Fibroblast of skin of right quadriceps (primary cell): ENCODE data around the gene TSTD1.
"Not testable (repeated sequence)": the region's sequence is repeated elsewhere in the genome, so short reads cannot be mapped to it uniquely, and the experiment has no call there.

Experiments used
- DNase-seq: peaks from one replicate; pipeline ENCODE4 v3.0.0-alpha.2; 2013

TSTD1 gene

GRCh38 chr1:161068306-161069234 lies 29.8 kb upstream of the TSTD1 start:
- no peak for DNase-seq

DNA sequence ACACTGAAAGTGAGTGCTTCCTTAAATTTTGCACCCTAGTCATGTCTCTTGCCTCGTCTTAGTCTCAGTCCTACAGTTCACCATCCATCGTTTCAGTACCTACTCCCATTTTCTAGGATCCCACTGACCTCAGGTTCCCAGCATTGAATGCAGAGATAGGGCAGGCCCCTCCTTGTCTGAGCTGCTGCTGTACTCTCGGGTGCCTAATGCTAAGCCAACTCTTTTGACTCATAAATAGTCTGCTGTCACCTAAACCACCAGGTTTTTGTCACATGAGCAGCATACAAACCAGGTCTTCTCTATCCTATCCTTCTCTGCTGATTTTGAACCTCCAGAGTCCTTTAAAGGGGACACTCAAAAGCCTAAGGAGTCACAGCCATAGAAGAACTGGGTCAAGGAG lies 27.9 kb upstream of the TSTD1 start:
- no peak for DNase-seq

DNA sequence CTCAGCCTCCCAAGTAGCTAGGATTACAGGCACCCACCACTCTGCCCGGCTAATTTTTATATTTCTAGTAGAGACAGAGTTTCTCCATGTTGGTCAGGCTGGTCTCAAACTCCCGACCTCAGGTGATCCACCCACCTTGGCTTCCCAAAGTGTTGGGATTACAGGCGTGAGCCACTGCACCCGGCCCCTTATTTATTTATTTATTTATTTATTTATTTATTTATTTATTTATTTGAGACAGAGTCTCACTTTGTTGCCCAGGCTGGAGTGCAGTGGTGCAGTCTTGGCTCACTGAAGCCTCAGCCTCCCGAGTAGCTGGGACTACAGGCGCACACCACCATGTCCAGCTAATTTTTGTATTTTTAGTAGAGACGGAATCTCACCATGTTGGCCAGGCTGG lies 26.9 kb upstream of the TSTD1 start:
- not testable (repeated sequence) for DNase-seq

GRCh38 chr1:161063936-161064335 lies 25.2 kb upstream of the TSTD1 start:
- DNase-seq, result not testable (repeated sequence)

DNA sequence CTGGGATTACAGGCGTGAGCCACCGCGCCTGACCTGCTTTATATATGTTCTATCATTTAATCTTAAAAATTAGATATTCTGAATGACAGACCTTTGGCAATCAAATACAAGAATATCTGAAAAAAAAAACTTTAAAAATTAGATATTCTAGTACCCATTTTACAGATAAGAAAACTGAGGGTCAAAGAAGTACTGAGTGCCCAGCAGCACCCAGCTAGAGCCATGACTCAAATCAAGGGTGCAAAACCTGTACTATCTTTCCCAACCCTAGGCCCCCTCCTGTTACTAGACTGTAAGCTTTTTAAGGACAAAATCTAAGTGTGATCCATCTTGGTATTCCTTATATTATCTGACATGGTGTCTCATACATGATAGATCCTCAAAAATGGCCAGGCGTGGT lies 22.7 kb upstream of the TSTD1 start:
- no peak for DNase-seq

DNA sequence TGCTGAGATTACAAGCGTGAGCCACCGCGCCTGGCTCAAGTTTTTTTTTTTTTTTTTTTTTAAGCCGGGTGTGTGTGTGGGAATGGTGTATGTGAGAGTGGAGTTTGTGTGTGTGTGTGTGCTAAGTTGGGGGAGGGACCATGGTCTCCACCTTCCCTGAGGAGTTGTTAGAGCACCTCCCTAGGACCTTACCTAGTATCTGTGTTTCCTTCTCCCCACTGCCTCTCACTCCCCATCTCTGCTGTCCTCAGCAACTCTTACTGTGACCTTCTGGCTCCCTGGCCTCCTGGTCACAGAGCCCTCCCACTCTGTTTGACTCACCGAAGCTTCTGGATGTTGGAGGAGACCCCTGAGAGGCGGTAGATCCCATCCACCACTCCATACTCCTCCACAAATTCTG lies 20.5 kb upstream of the TSTD1 start:
- DNase-seq, result no peak

- DNase-seq, result no peak
These were observed 16.0 kb upstream of the TSTD1 start for GRCh38 chr1:161054805-161055204.

DNA sequence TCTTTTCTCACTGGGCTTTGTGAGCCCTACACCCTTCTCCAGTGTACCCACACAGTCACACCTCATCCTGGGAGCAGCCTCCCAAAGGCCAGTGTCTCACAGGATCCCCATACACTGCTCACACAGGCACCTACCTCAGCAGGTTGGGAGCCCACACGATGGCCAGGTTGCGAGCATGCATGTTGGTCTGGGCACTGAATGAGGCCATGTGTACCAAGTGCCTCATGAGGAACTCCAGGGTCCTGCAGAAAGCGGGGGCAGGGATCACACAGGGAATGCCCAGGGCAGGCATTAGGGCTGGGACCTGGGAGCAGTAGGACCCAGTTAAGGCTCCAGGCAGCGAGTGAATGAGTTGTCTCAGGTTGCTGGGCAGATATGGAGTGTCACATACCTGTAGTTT lies 15.5 kb upstream of the TSTD1 start:
- no peak for DNase-seq

- DNase-seq, result no peak
These were observed 14.1 kb upstream of the TSTD1 start for GRCh38 chr1:161052899-161053298.

DNA sequence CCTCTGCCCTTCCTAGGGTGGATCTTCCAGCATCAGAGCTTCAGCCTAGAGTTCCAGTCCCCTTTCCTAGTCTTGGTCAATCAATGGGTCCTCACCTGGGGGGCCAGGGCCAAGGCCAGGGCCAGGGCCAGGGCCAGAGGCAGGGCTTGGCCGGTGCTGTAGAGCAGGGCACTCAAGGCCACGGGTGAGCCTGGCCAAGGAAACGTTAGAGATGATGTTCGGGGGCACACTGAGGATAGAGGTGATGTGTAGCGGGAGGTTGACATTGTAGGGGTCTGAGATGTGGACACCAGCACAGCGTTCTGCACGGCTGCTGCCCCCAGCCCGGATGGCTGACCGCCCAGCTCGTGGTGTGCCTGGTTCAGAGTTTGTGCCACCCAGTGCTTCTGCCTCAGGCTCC lies 12.5 kb upstream of the TSTD1 start:
- DNase-seq, result no peak

GRCh38 chr1:161048949-161049722 lies 10.4 kb upstream of the TSTD1 start:
- no peak for DNase-seq

DNA sequence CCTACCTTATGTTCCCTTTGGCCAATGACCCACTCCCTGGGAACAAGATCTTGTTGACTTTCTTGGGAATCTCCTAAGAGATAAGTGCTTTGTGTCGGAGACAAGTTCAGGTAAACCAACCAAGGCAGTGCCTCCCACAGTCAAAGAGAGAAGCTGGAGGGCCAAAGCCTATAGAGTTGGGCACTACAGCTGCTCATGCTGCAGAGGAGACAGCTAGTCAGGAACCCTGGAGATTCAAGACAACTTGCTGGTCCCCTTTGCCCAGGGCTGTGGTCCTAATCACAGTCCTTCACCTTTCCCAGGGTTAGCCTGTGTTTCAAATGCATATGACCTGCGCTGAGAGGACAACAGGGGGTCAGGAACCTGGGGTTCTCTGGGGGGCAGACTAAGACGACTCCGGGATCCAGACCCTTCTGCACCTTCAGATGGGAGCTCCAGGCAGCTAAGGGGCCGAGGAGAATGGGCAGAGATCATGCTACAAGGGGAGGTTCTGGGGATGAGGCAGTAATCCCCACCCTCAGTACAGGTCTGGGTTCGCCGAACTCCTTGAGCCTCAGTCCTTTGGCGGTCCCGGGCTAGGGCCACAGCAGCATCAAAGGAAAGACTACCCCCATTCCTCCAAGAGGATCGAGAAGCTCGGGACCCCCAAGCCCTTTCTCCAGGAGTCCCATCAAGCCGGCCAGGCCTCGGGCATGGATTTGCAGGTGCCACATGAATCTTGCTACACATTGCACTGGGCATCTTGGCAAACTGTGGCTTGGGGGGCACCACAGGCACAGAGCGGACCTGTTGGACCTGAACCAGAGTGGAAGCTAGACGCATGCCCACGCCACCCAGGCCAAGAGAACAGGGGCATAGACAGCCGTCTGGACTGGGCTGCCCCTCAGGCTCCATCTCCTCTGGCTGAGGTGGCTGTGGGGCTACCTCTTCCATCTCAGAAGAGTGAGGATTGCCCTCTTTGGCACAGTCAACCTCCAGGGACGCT lies 9.0 kb upstream of the TSTD1 start:
- DNase-seq, result no peak

DNA sequence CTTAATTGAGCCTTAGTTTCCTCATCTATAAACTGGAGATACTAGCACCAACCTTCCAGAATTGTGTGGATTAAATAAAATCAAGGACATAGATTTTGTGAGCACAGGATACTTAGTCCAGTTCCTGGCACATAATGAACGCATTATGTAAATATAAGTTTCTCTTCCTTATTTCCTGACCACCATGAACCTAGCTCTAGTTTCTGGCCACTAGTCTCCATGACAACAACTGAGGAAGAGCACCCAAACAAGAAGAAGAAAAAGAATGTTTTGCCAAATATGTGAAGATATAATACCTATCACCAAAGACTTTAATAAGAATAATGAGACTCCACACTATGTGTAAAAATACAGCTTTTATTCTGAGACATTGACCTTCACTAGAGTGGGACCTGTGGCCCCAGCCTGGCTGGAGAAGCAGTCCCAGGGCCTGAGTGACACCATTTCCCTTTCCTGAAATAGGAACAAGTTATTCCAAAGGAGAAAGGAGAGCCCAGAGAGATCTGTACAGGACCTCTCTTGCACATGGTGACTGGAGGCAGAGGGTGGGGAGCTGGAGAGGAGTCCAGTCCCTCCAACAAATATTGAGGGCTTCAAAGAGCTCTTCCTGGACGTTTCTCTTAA lies 8.0 kb upstream of the TSTD1 start:
- DNase-seq, result no peak

DNA sequence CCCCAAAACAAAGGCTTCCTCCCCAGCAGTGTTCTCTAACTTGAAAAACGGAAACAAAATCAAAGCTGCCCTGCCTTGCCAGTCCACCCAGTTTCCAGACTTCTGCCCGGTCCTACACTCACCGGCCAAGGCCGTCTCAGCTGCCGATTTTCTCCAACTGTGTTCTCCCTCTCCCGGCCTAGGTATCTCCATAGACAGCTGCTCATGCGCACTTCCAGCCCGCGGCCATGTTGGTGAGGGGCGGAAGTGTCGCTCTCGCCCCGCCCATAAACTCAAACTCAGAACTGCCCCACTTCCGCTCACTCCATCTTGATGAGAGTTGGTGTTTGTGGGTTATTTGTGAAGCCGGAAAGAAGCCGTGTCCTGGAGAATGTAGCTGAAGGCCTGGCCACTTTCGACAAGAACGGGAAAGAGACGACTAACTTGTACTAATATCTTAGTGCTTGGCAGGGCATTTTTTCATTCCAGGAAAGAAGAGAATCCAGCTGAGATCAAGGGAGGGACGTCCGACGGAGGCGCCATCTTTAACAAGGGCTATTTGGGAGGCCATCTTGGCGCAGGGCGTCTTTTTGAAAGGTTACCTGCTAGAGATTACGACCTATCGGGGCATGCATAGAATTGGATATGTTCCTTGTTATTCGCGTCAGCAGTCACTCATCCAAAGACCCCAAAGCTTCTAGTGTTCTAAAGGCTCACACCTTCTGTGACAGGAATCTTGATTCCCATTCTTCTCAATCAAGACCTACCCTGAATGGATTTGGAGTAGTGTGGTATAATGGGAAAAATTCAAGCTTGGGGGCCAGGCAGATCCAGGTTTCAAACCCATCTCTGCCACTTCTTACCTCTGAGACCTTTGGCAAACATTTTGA lies 7.2 kb upstream of the TSTD1 start, which contains the start of gene USF1:
Gene USF1, minus strand, starts transcription at position 242 of the 869 bp plus-strand sequence. CDS start 2,702 bp downstream, outside the sequence.
- DNase-seq, result peak; percentile 95

DNA sequence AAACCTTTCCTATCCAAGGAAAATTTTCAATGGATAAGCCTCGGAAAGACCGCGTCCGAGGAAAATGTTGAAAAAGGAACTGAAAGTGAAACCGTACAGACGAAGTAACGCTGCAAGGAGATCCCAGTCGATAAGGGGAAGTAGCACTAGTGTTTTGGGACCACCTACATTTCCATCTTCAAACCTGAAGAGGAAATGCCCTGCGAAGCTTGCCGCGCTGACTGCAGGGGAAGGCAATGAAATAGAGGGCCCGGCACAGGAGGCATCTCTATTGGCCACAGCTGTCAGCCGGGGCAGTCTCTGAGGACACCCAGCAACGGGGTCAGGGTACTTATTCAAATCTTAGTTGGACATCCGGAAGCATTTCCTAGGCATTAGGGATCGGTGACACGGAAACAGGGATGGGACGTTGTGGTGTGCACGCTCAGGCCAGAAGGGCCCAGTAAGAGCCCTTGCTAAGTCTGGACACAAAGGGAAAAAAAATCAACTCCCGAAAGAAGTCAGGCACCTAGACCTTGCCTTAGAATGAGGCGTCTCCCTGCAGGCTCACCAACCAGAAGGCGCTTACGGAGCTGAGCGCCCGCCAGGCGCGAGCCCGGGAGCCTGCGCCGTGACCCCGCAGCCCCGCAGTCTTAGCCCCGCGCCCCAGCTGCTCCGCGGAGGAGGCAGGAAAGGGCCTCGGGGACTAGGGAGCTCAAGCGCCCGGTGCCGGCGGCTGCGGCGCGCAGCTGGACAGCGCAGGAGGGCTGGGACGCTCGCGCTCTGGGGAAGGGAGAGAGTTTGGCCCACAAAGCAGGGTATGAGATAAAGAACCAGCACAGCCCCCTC lies 6.4 kb upstream of the TSTD1 start:
- DNase-seq, result peak; percentile 53

- peak; percentile 13 for DNase-seq
These were observed 5.8 kb upstream of the TSTD1 start for GRCh38 chr1:161044535-161044907.

DNA sequence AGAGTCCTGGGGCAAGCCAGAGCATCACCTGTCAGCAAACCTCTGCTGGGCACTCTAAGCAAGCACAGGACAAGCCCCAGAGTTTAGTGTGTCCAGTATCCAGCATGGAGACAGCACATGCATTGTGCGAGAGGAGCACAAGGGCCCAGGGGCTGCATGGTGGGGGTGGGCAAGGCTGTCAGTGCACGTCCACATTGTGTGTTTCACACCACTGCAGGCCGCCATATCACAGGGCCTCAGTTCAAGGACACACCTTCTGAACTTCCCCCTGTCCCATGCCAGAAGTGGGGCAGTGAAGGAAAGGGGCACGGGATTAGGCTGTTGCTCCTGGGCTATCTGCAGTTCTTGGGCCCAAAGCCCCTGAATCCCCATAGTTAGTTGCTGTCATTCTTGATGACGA lies 782 bp upstream of the TSTD1 start:
- DNase-seq, result no peak

- DNase-seq, result no peak
These were observed 386 bp upstream of the TSTD1 start for GRCh38 chr1:161039154-161039545.

DNA sequence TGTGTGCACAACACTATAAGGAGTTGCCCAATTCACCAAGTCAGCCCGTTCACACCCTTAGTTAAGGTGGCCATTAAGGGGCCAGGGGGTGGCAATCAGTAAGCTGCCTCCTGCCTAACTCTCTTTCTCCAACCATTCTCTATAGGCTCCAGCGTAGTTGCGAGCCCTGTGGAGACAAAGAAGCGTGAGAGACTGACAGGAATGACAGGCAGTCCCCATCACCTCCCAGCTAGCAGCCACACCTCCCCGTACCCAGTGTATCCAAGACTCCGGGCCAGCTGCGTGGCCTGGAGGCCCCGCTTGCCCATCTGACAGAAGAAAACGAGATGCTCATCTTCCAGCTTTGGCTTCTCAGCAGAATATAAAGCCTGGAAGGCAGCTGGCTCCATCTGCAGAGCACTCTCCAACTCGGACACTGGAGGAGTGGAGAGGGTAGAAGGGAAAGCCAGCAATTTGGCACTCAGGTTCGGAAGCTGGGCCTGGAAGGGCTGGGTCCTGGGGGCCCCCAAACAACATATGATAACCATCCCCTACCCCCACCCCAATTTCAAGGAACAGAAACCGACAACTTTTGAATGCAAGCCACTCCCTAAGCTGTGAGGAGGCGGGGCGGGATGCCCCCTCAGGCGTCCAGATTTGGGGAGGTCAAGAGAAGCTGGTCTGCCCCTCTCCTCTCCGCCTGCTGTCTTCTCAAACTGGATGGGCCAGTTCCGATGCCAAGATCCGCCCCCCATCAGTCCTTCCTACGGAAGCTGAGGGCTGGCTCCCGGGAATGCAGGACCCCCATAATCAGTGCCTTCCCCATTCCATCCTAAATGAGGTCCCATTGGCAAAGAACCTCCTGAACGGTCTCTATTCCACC lies 872 bp downstream of the TSTD1 start:
- no peak for DNase-seq
